GM19043 (cell line): ENCODE results near the gene DUT.

Experiments used
- ATAC-seq: cut with Tn5 transposase; IDR thresholded peaks from one replicate; pipeline ENCODE4 v1.9.1; 2021; ENCODE audit warnings: low read depth; ENCODE audit not compliant: unreplicated experiment

The DUT gene

GRCh38 chr15:48367483-48367882 lies 36.3 kb downstream of the DUT start:
- ATAC-seq = no peak

- no peak for ATAC-seq
These were observed 39.2 kb downstream of the DUT start for GRCh38 chr15:48370460-48370859.

GRCh38 chr15:48371550-48371949 lies 40.3 kb downstream of the DUT start:
- ATAC-seq = no peak

- no peak for ATAC-seq
These were observed 40.7 kb downstream of the DUT start for GRCh38 chr15:48371961-48372360.

GRCh38 chr15:48373821-48374451 lies 42.7 kb downstream of the DUT start:
- no peak for ATAC-seq

DNA sequence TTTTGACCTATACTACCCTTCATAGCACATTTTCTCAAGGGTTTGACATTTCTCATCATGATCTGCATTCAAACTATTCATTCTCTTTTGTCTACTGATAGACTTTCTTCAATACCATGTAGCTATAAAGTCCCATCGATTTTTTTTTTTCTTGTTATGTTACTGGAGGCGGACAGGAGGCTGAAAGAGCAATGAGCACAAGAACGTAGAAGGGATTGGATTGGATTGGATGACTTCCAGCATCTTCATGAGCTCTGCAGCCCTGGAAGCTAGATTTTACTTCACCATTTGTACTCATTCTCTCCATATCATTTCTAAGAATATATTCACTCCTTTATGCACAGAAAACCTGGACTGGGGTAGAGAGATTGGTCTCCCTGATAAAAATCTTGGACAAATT lies 43.2 kb downstream of the DUT start:
- ATAC-seq = no peak

- no peak for ATAC-seq
These were observed 44.5 kb downstream of the DUT start for GRCh38 chr15:48375767-48376166.

- ATAC-seq = no peak
These were observed 49.0 kb downstream of the DUT start for GRCh38 chr15:48380198-48380597.

GRCh38 chr15:48381861-48382260 lies 50.6 kb downstream of the DUT start:
- no peak for ATAC-seq

DNA sequence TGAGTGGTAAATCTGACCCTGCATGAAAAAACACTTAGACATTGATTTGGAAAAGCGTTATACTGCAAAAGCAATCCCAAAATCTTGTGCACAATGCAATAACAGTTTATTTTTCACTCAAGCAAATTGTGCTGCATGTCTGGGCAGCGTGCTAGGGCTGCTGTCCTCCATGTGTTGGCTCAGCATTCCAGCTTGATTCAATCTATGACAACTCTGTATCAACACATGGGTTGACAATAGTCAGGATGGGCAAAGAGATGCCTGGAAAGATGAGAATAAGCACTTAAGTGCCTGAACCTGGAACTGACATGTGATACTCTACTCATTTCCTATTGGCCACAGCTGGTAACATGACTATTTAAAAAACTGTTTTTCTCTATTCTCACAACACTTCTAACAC lies 51.8 kb downstream of the DUT start:
- ATAC-seq = no peak

DNA sequence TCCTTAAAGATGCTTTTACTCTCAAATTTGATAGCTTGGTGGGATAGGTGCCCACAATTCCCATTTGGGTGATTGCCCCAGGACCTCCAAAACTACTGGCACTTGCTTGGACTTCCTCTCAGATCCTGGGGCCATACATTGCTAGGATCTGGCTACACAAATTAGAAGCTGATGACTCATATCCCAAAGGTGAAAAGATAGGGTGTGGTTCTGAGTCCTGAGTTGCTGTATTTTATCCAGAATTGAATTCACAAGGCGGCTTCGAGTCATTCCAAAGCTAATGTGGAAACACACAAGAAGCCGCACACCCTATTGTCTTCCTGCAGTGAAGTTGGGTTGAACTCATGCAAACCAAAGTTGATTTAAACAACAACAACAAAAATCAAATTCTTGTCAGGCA lies 53.4 kb downstream of the DUT start:
- no peak for ATAC-seq

DNA sequence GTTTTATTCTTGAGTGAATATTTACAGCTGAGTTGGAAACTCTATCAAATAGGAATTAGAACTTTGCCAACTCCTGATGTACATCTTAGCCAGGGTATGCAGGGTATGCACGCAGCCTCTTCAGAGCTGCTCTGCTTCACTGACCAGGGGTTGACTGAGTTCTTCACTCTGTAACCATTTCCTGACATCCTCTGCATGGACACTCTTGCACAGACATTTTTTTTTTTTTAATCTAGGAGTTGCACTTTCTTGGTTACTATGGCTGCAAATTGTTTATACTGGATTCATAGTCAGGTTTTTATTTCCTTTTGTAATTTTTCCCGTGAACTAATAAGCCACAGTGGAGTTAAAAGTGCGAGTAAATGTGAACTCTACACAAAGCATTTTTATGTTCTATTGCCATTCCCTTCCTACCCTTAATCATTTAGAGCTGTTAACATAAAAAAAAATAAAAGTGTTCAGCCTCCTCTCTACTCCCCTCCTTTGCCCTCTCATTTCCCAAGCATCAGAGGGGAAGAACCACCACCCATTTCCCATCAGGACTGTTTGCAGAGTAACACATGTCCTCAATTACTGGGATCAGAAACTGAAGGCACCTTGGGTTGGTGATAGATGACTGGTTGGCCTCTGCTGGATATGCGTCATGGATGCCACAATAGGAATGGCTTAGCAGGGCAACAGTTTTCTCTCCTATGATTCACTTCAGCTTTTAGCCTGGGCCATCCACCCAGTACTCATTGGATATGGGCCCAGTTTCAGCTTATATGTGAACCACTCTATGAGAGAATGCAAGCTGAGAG lies 54.0 kb downstream of the DUT start:
- ATAC-seq = no peak

- no peak for ATAC-seq
These were observed 57.0 kb downstream of the DUT start for GRCh38 chr15:48388016-48388851.

DNA sequence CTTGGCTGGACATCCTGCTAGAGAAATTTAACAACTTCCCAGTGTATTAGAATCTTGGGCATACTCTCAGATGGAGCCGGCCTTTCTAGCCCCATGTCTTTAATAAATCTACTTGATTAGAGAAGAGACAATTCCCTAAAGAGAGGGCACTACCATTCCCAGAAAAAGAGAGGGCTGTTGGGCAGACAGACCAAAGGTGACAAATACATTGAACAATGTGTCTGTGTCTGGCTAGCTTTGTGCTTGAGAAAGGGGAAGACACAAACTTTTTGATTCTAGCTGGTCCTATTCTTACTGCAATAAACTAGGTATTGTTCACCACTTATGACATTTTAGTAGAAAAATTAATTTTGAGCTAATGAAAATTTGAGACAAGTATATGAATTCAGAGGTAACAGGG lies 57.7 kb downstream of the DUT start:
- ATAC-seq = no peak

DNA sequence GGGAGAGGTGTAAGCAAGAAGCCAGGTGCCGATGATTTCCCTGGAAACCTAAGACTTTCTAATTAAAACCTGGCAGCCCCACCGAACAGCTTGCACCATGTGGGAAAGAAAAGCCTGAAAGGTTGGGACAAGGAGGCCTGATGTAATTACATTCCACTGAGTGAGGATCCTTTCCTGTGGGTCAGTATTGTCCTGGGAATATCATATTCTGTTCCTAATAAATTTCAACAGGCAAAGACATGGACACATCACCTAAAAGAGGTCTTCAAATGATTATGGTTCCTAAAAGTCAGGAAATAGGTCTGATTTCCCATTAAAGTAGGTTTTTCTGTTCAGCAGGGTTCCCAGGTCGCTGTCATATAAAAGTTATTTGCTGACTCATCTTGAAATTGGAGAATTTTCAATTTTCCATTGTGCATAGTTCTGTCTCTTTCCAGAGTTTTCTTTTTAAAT lies 58.5 kb downstream of the DUT start:
- no peak for ATAC-seq

GRCh38 chr15:48391950-48392349 lies 60.7 kb downstream of the DUT start:
- no peak for ATAC-seq

DNA sequence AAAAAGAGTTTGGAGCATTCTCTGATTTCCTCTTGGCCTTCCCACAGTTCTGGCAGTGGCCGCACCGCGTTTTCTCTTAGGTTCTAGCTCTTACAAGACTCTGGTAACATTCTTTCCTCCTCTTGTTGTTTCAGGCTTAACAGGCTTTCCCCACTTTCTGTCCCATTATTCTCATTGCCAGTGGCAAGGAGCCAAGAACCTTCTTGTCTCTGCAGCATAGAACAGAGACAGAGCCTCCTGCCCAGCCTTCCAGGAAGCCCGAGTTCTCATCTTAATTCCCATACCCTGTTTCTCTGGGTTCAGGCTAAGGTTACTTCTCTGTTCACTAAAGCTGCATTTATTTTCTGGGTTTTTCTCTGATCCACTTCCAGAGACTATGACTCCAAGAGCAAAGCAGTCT lies 61.1 kb downstream of the DUT start:
- no peak for ATAC-seq
